GM12872 (cell line): ENCODE measurements around the gene RNF187.

Source experiments
- CTCF ChIP-seq: IDR thresholded peaks from 3 replicates; pipeline ENCODE4 v1.5.1; 2011; ENCODE audit warnings: low read depth, mild to moderate bottlenecking, low read length, moderate library complexity; ENCODE audit not compliant: insufficient read depth

Gene RNF187

GRCh38 chr1:228463009-228463558 is 24.1 kb upstream of the RNF187 start:
- no peak for TF ChIP-seq CTCF

- TF ChIP-seq CTCF, result peak; percentile 41
Observed at GRCh38 chr1:228463559-228464455, 23.4 kb upstream of the RNF187 start.

- TF ChIP-seq CTCF, result no peak
Observed at GRCh38 chr1:228464487-228464983, 22.6 kb upstream of the RNF187 start.

GRCh38 chr1:228465141-228465540 is 22.0 kb upstream of the RNF187 start:
- TF ChIP-seq CTCF, result no peak

GRCh38 chr1:228465571-228466146 is 21.5 kb upstream of the RNF187 start:
- TF ChIP-seq CTCF, result no peak

GRCh38 chr1:228469413-228470162 is 17.6 kb upstream of the RNF187 start:
- TF ChIP-seq CTCF, result no peak
